HK-2 (cell line): Measurements from ENCODE around the gene CALN1.

Experiments used
- DNase-seq: peaks from one replicate; pipeline ENCODE4 v3.0.0-alpha.2; 2018; ENCODE audit not compliant: unreplicated experiment

The CALN1 gene

GRCh38 chr7:72325561-72325960 is 86.6 kb downstream of the CALN1 start:
- no peak for DNase-seq

- DNase-seq: no peak
These were observed 90.5 kb downstream of the CALN1 start for GRCh38 chr7:72321637-72322036.

- DNase-seq: no peak
These were observed 91.1 kb downstream of the CALN1 start for GRCh38 chr7:72321081-72321480.

GRCh38 chr7:72317341-72317740 is 94.8 kb downstream of the CALN1 start:
- DNase-seq: no peak

- DNase-seq: no peak
These were observed 96.0 kb downstream of the CALN1 start for GRCh38 chr7:72316148-72316547.

- DNase-seq: no peak
These were observed 98.2 kb downstream of the CALN1 start for GRCh38 chr7:72313906-72314305.

- no peak for DNase-seq
These were observed 101.8 kb downstream of the CALN1 start for GRCh38 chr7:72310301-72310700.

- no peak for DNase-seq
These were observed 102.7 kb downstream of the CALN1 start for GRCh38 chr7:72309476-72309875.

- DNase-seq: no peak
These were observed 103.2 kb downstream of the CALN1 start for GRCh38 chr7:72308986-72309385.

GRCh38 chr7:72307566-72307965 is 104.6 kb downstream of the CALN1 start:
- no peak for DNase-seq

- no peak for DNase-seq
These were observed 113.2 kb downstream of the CALN1 start for GRCh38 chr7:72298912-72299311.

GRCh38 chr7:72298091-72298490 is 114.0 kb downstream of the CALN1 start:
- no peak for DNase-seq

GRCh38 chr7:72297636-72298035 is 114.5 kb downstream of the CALN1 start:
- DNase-seq: no peak

GRCh38 chr7:72292794-72293193 is 119.3 kb downstream of the CALN1 start:
- no peak for DNase-seq

- DNase-seq: no peak
These were observed 120.0 kb downstream of the CALN1 start for GRCh38 chr7:72292118-72292517.

GRCh38 chr7:72286519-72286918 is 125.6 kb downstream of the CALN1 start:
- DNase-seq: no peak

- no peak for DNase-seq
These were observed 128.8 kb downstream of the CALN1 start for GRCh38 chr7:72283309-72283708.

GRCh38 chr7:72281308-72281707 is 130.8 kb downstream of the CALN1 start:
- DNase-seq: no peak

- DNase-seq: no peak
These were observed 132.9 kb downstream of the CALN1 start for GRCh38 chr7:72279203-72279602.

- no peak for DNase-seq
These were observed 133.6 kb downstream of the CALN1 start for GRCh38 chr7:72278550-72278949.

GRCh38 chr7:72275382-72276070 is 136.6 kb downstream of the CALN1 start:
- DNase-seq: no peak

- no peak for DNase-seq
These were observed 139.7 kb downstream of the CALN1 start for GRCh38 chr7:72272479-72272878.

GRCh38 chr7:72268796-72269195 is 143.3 kb downstream of the CALN1 start:
- DNase-seq: no peak

- no peak for DNase-seq
These were observed 144.0 kb downstream of the CALN1 start for GRCh38 chr7:72268090-72268489.
